HEK293 (cell line): ENCODE measurements around the gene PSAT1.

Experiments used
- CTCF ChIA-PET: fragments of 350-600 bp; formaldehyde crosslinking; extraction: SDS; loops from one replicate; lab custom pipeline; 2021; ENCODE audit warnings: antibody characterized with exemption; lab: Yijun Ruan, JAX
- POLR2A ChIA-PET: fragments of 300-600 bp; formaldehyde crosslinking; extraction: SDS; loops from one replicate; lab custom pipeline; 2020; ENCODE audit warnings: antibody characterized with exemption, inconsistent platforms; lab: Yijun Ruan, JAX
- H3K27ac ChIP-seq: fragments of 200-500 bp; sonication (Bioruptor generic); 2 replicates; pipeline ENCODE4 v1.5.1; 2014; ENCODE audit warnings: low read depth, low read length, control low read depth, inconsistent platforms; ENCODE audit errors: extremely low read depth
- H3K36me3 ChIP-seq, 2 experiments: fragments of 200-500 bp in 1 of 2; sonication (Bioruptor generic) in 1 of 2; 1 replicate in 1 of 2; 2 replicates in 1 of 2; pipeline ENCODE4 v1.5.1; 2014 to 2017; ENCODE audit warnings: inconsistent platforms in 2 of 2, low read length in 2 of 2; ENCODE audit not compliant: control insufficient read depth in 2 of 2, insufficient read depth in 1 of 2
- H3K4me1 ChIP-seq: fragments of 200-500 bp; sonication (Bioruptor generic); 2 replicates; pipeline ENCODE4 v1.5.1; 2014; ENCODE audit warnings: mild to moderate bottlenecking, low read length, inconsistent platforms; ENCODE audit not compliant: control insufficient read depth, insufficient read depth
- H3K4me3 ChIP-seq: 2 replicates; pipeline ENCODE4 v1.5.1; 2011; ENCODE audit warnings: low read depth, mild to moderate bottlenecking, control low read depth, low read length, moderate library complexity
- H3K9me3 ChIP-seq: fragments of 200-500 bp; sonication (Bioruptor generic); 2 replicates; pipeline ENCODE4 v1.5.1; 2014; ENCODE audit warnings: low read depth, low read length, inconsistent platforms; ENCODE audit not compliant: control insufficient read depth, insufficient read depth
- GLI4 ChIP-seq: fragments of 450-650 bp; formaldehyde crosslinking; IDR thresholded peaks from 2 replicates; pipeline ENCODE4 v1.5.1; 2016; ENCODE audit warnings: missing biosample characterization, missing genetic modification characterization
- GLIS1 ChIP-seq: fragments of 450-650 bp; formaldehyde crosslinking; IDR thresholded peaks from 2 replicates; pipeline ENCODE4 v1.5.1; 2016; ENCODE audit warnings: missing biosample characterization, missing genetic modification characterization
- KLF8 ChIP-seq: fragments of 450-650 bp; formaldehyde crosslinking; IDR thresholded peaks from 2 replicates; pipeline ENCODE4 v1.5.1; 2016; ENCODE audit warnings: missing biosample characterization, missing genetic modification characterization
- SCRT2 ChIP-seq: fragments of 450-650 bp; formaldehyde crosslinking; IDR thresholded peaks from 2 replicates; pipeline ENCODE4 v1.5.1; 2016; ENCODE audit warnings: missing biosample characterization, missing genetic modification characterization
- TRIM28 ChIP-seq: IDR thresholded peaks from 2 replicates; pipeline ENCODE4 v1.6.1; 2011; ENCODE audit warnings: low read length, control low read depth, borderline replicate concordance
- ZFHX2 ChIP-seq: fragments of 450-650 bp; formaldehyde crosslinking; conservative IDR thresholded peaks from 2 replicates; pipeline ENCODE4 v1.5.1; 2016; ENCODE audit warnings: missing biosample characterization, missing genetic modification characterization
- ZNF16 ChIP-seq: fragments of 450-650 bp; formaldehyde crosslinking; IDR thresholded peaks from 2 replicates; pipeline ENCODE4 v1.5.1; 2016; ENCODE audit warnings: low read depth, missing biosample characterization, missing genetic modification characterization
- ZNF184 ChIP-seq: fragments of 450-650 bp; IDR thresholded peaks from 2 replicates; pipeline ENCODE4 v1.5.1; 2018; ENCODE audit warnings: missing biosample characterization, mild to moderate bottlenecking, missing genetic modification characterization
- ZNF221 ChIP-seq: fragments of 450-650 bp; formaldehyde crosslinking; IDR thresholded peaks from 2 replicates; pipeline ENCODE4 v1.5.1; 2017; ENCODE audit warnings: missing biosample characterization, missing genetic modification characterization, borderline replicate concordance
- ZNF248 ChIP-seq: fragments of 450-650 bp; formaldehyde crosslinking; IDR thresholded peaks from 2 replicates; pipeline ENCODE4 v1.5.1; 2017; ENCODE audit warnings: missing biosample characterization, missing genetic modification characterization
- ZNF302 ChIP-seq: fragments of 450-650 bp; formaldehyde crosslinking; IDR thresholded peaks from 2 replicates; pipeline ENCODE4 v1.5.1; 2016; ENCODE audit warnings: missing biosample characterization, missing genetic modification characterization, low read depth
- ZNF394 ChIP-seq: fragments of 450-650 bp; formaldehyde crosslinking; IDR thresholded peaks from 2 replicates; pipeline ENCODE4 v1.5.1; 2016; ENCODE audit warnings: missing biosample characterization, missing genetic modification characterization, mild to moderate bottlenecking, moderate library complexity, borderline replicate concordance
- ZNF585B ChIP-seq: fragments of 450-650 bp; formaldehyde crosslinking; IDR thresholded peaks from 2 replicates; pipeline ENCODE4 v1.5.1; 2016; ENCODE audit warnings: missing biosample characterization, missing genetic modification characterization
- ZNF677 ChIP-seq: fragments of 450-650 bp; IDR thresholded peaks from 2 replicates; pipeline ENCODE4 v1.5.0; 2018; ENCODE audit warnings: missing biosample characterization, mild to moderate bottlenecking, missing genetic modification characterization, moderate library complexity
- TF ChIP-seq, protein P1 (sequence below): fragments of 450-650 bp; formaldehyde crosslinking; conservative IDR thresholded peaks from 2 replicates; pipeline ENCODE4 v1.5.1; 2016; ENCODE audit warnings: low read depth, missing biosample characterization, missing genetic modification characterization
- TF ChIP-seq, protein P2 (sequence below): fragments of 450-650 bp; formaldehyde crosslinking; IDR thresholded peaks from 2 replicates; pipeline ENCODE4 v1.5.1; 2016; ENCODE audit warnings: missing biosample characterization, missing genetic modification characterization
- TF ChIP-seq, protein P3 (sequence below): fragments of 450-650 bp; formaldehyde crosslinking; IDR thresholded peaks from 2 replicates; pipeline ENCODE4 v1.5.1; 2016; ENCODE audit warnings: missing biosample characterization, missing genetic modification characterization, borderline replicate concordance
- TF ChIP-seq, protein P4 (sequence below): fragments of 450-650 bp; formaldehyde crosslinking; IDR thresholded peaks from 2 replicates; pipeline ENCODE4 v1.5.1; 2017; ENCODE audit warnings: missing biosample characterization, missing genetic modification characterization

PSAT1 gene

DNA sequence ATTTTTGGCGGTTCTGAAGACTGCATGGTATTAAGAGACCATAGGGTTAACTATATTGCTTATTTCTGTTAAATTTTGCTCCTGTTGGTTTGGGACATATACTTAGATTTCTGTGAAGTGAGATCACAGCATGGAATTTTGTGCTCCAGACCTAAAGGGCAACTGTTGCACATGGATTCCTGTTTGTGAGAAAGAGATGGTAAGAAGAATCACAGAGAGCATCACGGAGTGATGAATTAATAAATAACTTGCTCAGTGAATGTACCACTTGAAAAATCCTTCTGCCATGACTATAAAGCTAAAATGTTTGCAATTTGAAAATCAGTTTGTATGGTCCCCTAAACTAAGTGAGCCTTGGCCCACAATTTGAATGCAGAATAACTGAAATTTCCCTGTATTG, 4.5 kb downstream of the PSAT1 start:
- Histone ChIP-seq H3K4me1 (0 out of 2 replicates have a peak, but pooled peaks cover 3% of the 10 kb centered on the region), H3K36me3 (peaks cover 5 to 59% of the 10 kb centered on the region in 2 experiments), H3K4me3 (no peak overlapping the region), H3K9me3 (no peaks in the 10 kb centered on the region), H3K27ac (no peak overlapping the region)
- TF ChIP-seq ZNF677 (tag by site-specific recombination) (no peak), SCRT2 (tag by site-specific recombination) (0 out of 2 replicates have a peak, but pooled peaks have one; percentile 43)
- ChIA-PET CTCF (no interaction called here), POLR2A (no interaction called here)

DNA sequence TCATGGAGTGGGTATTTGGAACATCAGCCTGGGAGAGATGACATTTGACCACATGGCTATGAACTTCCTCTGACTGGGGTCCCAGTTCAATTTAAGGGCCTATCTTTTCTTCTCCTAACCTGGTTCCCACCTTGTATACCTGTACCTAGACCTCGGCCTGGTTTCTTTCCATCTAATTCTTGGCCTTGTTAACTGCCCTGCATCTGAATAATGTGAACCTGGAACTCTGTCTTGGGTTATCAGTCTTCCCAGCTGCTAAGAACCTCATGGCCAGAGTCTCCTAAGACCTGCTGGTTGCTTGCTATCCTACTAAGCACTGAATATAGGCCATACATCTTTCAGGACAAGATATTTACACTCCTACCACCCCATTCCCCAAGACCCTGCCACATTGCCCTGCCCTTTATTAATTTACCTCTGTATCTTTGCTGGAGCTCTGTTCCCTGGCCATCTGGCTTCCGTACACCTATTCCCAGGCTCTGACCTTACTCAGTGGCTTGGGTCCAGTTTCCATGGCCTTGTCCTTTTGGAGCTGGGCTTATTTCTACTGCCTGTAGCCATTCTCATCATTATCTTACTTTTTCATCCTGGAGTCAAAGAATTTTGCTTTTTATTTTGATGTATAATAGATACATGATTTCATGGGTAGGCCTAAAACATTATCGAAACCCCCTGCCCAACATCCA, 6.6 kb downstream of the PSAT1 start:
- no peak overlapping the region for H3K4me3 ChIP-seq
- ChIA-PET POLR2A (interaction anchor here (0.9 kb wide), 1 partner anchor 10 kb away, joined by 3 read pairs; no protein-coding TSS in a partner anchor), CTCF (interaction anchor here (0.5 kb wide), 1 partner anchor 326 kb away, joined by 3 read pairs; no protein-coding TSS in a partner anchor)
- no peak overlapping the region for H3K27ac ChIP-seq
- 0 out of 2 replicates have a peak, but pooled peaks cover 2% of the 10 kb centered on the region for H3K4me1 ChIP-seq
- TF ChIP-seq, protein P1, sequence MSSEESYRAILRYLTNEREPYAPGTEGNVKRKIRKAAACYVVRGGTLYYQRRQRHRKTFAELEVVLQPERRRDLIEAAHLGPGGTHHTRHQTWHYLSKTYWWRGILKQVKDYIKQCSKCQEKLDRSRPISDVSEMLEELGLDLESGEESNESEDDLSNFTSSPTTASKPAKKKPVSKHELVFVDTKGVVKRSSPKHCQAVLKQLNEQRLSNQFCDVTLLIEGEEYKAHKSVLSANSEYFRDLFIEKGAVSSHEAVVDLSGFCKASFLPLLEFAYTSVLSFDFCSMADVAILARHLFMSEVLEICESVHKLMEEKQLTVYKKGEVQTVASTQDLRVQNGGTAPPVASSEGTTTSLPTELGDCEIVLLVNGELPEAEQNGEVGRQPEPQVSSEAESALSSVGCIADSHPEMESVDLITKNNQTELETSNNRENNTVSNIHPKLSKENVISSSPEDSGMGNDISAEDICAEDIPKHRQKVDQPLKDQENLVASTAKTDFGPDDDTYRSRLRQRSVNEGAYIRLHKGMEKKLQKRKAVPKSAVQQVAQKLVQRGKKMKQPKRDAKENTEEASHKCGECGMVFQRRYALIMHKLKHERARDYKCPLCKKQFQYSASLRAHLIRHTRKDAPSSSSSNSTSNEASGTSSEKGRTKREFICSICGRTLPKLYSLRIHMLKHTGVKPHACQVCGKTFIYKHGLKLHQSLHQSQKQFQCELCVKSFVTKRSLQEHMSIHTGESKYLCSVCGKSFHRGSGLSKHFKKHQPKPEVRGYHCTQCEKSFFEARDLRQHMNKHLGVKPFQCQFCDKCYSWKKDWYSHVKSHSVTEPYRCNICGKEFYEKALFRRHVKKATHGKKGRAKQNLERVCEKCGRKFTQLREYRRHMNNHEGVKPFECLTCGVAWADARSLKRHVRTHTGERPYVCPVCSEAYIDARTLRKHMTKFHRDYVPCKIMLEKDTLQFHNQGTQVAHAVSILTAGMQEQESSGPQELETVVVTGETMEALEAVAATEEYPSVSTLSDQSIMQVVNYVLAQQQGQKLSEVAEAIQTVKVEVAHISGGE (tag by site-specific recombination): no peak
- TF ChIP-seq GLI4 (tag by site-specific recombination) (no peak), ZNF585B (tag by site-specific recombination) (no peak)
- TF ChIP-seq, protein P2, sequence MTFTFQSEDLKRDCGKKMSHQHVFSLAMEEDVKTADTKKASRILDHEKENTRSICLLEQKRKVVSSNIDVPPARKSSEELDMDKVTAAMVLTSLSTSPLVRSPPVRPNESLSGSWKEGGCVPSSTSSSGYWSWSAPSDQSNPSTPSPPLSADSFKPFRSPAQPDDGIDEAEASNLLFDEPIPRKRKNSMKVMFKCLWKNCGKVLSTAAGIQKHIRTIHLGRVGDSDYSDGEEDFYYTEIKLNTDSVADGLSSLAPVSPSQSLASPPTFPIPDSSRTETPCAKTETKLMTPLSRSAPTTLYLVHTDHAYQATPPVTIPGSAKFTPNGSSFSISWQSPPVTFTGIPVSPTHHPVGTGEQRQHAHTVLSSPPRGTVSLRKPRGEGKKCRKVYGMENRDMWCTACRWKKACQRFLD (tag by site-specific recombination): no peak
- TF ChIP-seq, all 188 proteins: peak for 0
- Histone ChIP-seq H3K36me3 (peaks cover 13 to 79% of the 10 kb centered on the region in 2 experiments), H3K9me3 (no peaks in the 10 kb centered on the region)

DNA sequence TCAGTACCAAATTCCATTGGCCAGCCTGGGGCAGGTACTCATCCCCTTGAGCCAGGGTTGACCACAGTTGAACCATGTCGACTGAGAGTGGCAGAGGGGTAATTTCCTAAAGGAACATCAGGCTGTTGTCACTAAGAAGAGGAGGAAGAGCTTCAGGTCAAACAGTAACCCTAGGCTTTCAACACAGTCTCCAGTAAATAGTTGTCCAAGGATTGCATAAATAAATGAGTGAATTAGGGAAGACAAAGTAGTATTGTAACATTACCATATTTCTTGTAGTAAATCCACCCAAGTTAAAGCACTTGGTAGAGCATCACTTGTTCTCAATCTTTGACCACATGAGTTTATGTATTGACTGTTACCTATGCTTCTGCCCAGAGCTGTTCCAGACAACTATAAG, 7.4 kb downstream of the PSAT1 start:
- H3K4me1 ChIP-seq: no peaks in the 10 kb centered on the region
- H3K27ac ChIP-seq: no peak overlapping the region
- ChIA-PET POLR2A (interaction anchor here (0.9 to 1.5 kb wide), 2 partner anchors 8 to 9 kb away, joined by 3 to 10 read pairs; partner anchors contain the start of gene PSAT1), CTCF (interaction anchor here (0.6 kb wide), 1 partner anchor 8 kb away, joined by 3 read pairs; the partner anchor contains the start of gene PSAT1)
- peaks cover 13 to 87% of the 10 kb centered on the region in 2 experiments for H3K36me3 ChIP-seq
- H3K9me3 ChIP-seq: no peaks in the 10 kb centered on the region
- H3K4me3 ChIP-seq: no peak overlapping the region
- TF ChIP-seq, protein P3, sequence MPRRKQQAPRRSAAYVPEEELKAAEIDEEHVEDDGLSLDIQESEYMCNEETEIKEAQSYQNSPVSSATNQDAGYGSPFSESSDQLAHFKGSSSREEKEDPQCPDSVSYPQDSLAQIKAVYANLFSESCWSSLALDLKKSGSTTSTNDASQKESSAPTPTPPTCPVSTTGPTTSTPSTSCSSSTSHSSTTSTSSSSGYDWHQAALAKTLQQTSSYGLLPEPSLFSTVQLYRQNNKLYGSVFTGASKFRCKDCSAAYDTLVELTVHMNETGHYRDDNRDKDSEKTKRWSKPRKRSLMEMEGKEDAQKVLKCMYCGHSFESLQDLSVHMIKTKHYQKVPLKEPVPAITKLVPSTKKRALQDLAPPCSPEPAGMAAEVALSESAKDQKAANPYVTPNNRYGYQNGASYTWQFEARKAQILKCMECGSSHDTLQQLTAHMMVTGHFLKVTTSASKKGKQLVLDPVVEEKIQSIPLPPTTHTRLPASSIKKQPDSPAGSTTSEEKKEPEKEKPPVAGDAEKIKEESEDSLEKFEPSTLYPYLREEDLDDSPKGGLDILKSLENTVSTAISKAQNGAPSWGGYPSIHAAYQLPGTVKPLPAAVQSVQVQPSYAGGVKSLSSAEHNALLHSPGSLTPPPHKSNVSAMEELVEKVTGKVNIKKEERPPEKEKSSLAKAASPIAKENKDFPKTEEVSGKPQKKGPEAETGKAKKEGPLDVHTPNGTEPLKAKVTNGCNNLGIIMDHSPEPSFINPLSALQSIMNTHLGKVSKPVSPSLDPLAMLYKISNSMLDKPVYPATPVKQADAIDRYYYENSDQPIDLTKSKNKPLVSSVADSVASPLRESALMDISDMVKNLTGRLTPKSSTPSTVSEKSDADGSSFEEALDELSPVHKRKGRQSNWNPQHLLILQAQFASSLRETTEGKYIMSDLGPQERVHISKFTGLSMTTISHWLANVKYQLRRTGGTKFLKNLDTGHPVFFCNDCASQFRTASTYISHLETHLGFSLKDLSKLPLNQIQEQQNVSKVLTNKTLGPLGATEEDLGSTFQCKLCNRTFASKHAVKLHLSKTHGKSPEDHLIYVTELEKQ (tag by site-specific recombination): no peak
- TF ChIP-seq ZNF302 (no peak), ZNF394 (no peak), GLIS1 (tag by site-specific recombination) (no peak), KLF8 (tag by site-specific recombination) (no peak), ZFHX2 (tag by site-specific recombination) (no peak), ZNF248 (no peak), ZNF221 (tag by site-specific recombination) (no peak), ZNF585B (tag by site-specific recombination) (no peak), ZNF16 (tag by site-specific recombination) (no peak), TRIM28 (no peak), ZNF184 (tag by site-specific recombination) (no peak)
- TF ChIP-seq, protein P4, sequence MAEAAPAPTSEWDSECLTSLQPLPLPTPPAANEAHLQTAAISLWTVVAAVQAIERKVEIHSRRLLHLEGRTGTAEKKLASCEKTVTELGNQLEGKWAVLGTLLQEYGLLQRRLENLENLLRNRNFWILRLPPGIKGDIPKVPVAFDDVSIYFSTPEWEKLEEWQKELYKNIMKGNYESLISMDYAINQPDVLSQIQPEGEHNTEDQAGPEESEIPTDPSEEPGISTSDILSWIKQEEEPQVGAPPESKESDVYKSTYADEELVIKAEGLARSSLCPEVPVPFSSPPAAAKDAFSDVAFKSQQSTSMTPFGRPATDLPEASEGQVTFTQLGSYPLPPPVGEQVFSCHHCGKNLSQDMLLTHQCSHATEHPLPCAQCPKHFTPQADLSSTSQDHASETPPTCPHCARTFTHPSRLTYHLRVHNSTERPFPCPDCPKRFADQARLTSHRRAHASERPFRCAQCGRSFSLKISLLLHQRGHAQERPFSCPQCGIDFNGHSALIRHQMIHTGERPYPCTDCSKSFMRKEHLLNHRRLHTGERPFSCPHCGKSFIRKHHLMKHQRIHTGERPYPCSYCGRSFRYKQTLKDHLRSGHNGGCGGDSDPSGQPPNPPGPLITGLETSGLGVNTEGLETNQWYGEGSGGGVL (tag by site-specific recombination): no peak
